GOT3 (cell line): ENCODE results near the gene ABHD15.

ENCODE experiments used
- DNase-seq: peaks from one replicate; lab custom pipeline; 2025; ENCODE audit warnings: mixed read lengths; lab: John Stamatoyannopoulos, UW

ABHD15 gene

GRCh38 chr17:29582254-29582765, 15.5 kb upstream of the ABHD15 start:
- no peak for DNase-seq

- DNase-seq = no peak
These were observed 14.9 kb upstream of the ABHD15 start for GRCh38 chr17:29581583-29582253.

GRCh38 chr17:29579866-29580771, 13.3 kb upstream of the ABHD15 start:
- DNase-seq = peak; percentile 39

- DNase-seq = no peak
These were observed 12.0 kb upstream of the ABHD15 start for GRCh38 chr17:29578626-29579485.

- DNase-seq = no peak
These were observed 10.8 kb upstream of the ABHD15 start for GRCh38 chr17:29577385-29578211.

GRCh38 chr17:29577001-29577370, 10.1 kb upstream of the ABHD15 start:
- DNase-seq = no peak

GRCh38 chr17:29576214-29577000, 9.6 kb upstream of the ABHD15 start:
- no peak for DNase-seq

- DNase-seq = no peak
These were observed 8.8 kb upstream of the ABHD15 start for GRCh38 chr17:29575511-29576213.

GRCh38 chr17:29574732-29575510, 8.1 kb upstream of the ABHD15 start:
- DNase-seq = no peak

GRCh38 chr17:29573871-29574731, 7.3 kb upstream of the ABHD15 start:
- no peak for DNase-seq

GRCh38 chr17:29573558-29573869, 6.7 kb upstream of the ABHD15 start:
- DNase-seq = no peak

- DNase-seq = no peak
These were observed 6.1 kb upstream of the ABHD15 start for GRCh38 chr17:29572691-29573557.

GRCh38 chr17:29571883-29572681, 5.2 kb upstream of the ABHD15 start:
- DNase-seq = no peak

- no peak for DNase-seq
These were observed 4.6 kb upstream of the ABHD15 start for GRCh38 chr17:29571486-29571882.

- DNase-seq = no peak
These were observed 3.7 kb upstream of the ABHD15 start for GRCh38 chr17:29570521-29570920.

- DNase-seq = no peak
These were observed 2.6 kb upstream of the ABHD15 start for GRCh38 chr17:29569245-29569950.
